KMS-11 (cell line): ENCODE data around the gene MCF2.

ENCODE experiments used
- H2AFZ ChIP-seq: fragments of 200-600 bp; sonication (generic); 2 replicates; pipeline ENCODE4 v1.6.1; 2016; ENCODE audit warnings: antibody characterized with exemption, mixed run types, low read depth
- H3K27ac ChIP-seq: fragments of 200-600 bp; sonication (generic); 2 replicates; pipeline ENCODE4 v1.6.1; 2016; ENCODE audit warnings: mild to moderate bottlenecking, mixed run types
- H3K27me3 ChIP-seq: fragments of 200-600 bp; sonication (generic); 2 replicates; pipeline ENCODE4 v1.6.1; 2017; ENCODE audit warnings: mild to moderate bottlenecking, low read depth, mixed run types, moderate library complexity; ENCODE audit not compliant: insufficient read depth
- H3K36me3 ChIP-seq: fragments of 200-600 bp; sonication (generic); 2 replicates; pipeline ENCODE4 v1.6.1; 2017; ENCODE audit warnings: mild to moderate bottlenecking, mixed run types; ENCODE audit not compliant: insufficient read depth
- H3K4me1 ChIP-seq: fragments of 200-600 bp; sonication (generic); 2 replicates; pipeline ENCODE4 v1.6.1; 2016; ENCODE audit warnings: mild to moderate bottlenecking, low read depth, mixed run types; ENCODE audit not compliant: poor library complexity, severe bottlenecking
- H3K4me2 ChIP-seq: fragments of 200-600 bp; sonication (generic); 2 replicates; pipeline ENCODE4 v1.7.0; 2016; ENCODE audit warnings: mild to moderate bottlenecking, mixed run types
- H3K4me3 ChIP-seq: fragments of 200-600 bp; sonication (generic); IDR thresholded peaks from 2 replicates; pipeline ENCODE4 v1.6.1; 2017; ENCODE audit warnings: low read depth, low read length, mixed read lengths; ENCODE audit not compliant: insufficient read depth
- H3K79me2 ChIP-seq: fragments of 200-600 bp; sonication (generic); 2 replicates; pipeline ENCODE4 v1.6.1; 2016; ENCODE audit warnings: low read depth, mixed run types; ENCODE audit not compliant: insufficient read depth
- H3K9ac ChIP-seq: fragments of 200-600 bp; sonication (generic); 2 replicates; pipeline ENCODE4 v1.6.1; 2016; ENCODE audit warnings: mild to moderate bottlenecking, mixed run types
- H4K20me1 ChIP-seq: fragments of 200-600 bp; sonication (generic); 2 replicates; pipeline ENCODE4 v1.6.1; 2016; ENCODE audit warnings: mild to moderate bottlenecking, mixed run types; ENCODE audit not compliant: insufficient read depth
- TF ChIP-seq, protein P1 (sequence below): fragments of 200-600 bp; sonication (generic); conservative IDR thresholded peaks from 2 replicates; pipeline ENCODE4 v1.6.1; 2017; ENCODE audit warnings: low read depth, mild to moderate bottlenecking, antibody characterized with exemption, low read length, moderate library complexity, mixed read lengths

MCF2 gene

DNA sequence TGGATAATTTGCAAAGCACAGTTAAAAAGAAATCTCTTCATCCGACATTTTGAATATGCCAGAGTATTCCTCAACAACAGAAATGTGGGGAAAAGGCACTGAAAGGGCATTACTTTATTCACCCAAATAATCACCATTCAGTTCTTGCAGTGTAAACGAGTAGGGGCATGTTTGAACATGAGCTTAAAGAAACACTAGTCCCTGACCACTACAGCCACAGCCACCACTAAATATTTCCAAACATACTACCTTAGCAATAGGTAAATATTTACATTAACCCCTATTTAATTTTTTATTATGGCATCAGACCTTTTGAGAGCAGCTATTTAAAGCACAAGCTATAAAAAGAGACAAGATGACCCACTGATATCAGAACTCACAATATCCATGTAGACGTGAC lies 27.6 kb downstream of the MCF2 start:
- Histone ChIP-seq H3K4me2 (no peak overlapping the region), H3K27ac (no peak overlapping the region), H3K79me2 (no peaks in the 10 kb centered on the region), H3K4me3 (no peak overlapping the region), H4K20me1 (no peaks in the 10 kb centered on the region), H2AFZ (no peak overlapping the region), H3K36me3 (no peaks in the 10 kb centered on the region), H3K27me3 (no peaks in the 10 kb centered on the region), H3K4me1 (no peaks in the 10 kb centered on the region), H3K9ac (no peak overlapping the region)
- TF ChIP-seq, protein P1, sequence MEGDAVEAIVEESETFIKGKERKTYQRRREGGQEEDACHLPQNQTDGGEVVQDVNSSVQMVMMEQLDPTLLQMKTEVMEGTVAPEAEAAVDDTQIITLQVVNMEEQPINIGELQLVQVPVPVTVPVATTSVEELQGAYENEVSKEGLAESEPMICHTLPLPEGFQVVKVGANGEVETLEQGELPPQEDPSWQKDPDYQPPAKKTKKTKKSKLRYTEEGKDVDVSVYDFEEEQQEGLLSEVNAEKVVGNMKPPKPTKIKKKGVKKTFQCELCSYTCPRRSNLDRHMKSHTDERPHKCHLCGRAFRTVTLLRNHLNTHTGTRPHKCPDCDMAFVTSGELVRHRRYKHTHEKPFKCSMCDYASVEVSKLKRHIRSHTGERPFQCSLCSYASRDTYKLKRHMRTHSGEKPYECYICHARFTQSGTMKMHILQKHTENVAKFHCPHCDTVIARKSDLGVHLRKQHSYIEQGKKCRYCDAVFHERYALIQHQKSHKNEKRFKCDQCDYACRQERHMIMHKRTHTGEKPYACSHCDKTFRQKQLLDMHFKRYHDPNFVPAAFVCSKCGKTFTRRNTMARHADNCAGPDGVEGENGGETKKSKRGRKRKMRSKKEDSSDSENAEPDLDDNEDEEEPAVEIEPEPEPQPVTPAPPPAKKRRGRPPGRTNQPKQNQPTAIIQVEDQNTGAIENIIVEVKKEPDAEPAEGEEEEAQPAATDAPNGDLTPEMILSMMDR = no peak

DNA sequence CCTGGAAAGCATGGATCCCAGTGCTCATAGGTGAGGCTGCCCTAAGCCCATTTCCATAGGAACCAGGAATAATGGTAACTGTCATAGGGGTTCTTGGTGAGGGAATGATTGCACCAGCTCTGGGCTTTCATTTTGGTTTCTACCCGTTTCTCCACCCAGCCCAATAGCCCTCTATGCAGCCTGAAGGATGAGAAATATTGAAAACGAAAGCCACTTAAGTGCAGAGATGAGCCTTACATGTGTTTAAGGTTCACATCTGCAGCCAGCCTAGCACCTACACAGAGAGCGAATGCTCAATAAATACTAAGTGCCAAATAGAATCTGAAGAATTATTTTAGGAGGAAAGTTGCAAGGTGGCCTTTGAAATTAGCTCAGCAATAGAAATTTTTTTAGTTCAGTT lies 60.4 kb downstream of the MCF2 start:
- Histone ChIP-seq H3K27ac (no peak overlapping the region), H3K36me3 (no peaks in the 10 kb centered on the region), H3K4me1 (no peaks in the 10 kb centered on the region), H3K4me2 (no peak overlapping the region), H3K27me3 (no peaks in the 10 kb centered on the region), H3K9ac (no peak overlapping the region), H4K20me1 (no peaks in the 10 kb centered on the region), H3K4me3 (no peak overlapping the region), H2AFZ (no peak overlapping the region), H3K79me2 (no peaks in the 10 kb centered on the region)
- TF ChIP-seq, protein P1 = no peak

DNA sequence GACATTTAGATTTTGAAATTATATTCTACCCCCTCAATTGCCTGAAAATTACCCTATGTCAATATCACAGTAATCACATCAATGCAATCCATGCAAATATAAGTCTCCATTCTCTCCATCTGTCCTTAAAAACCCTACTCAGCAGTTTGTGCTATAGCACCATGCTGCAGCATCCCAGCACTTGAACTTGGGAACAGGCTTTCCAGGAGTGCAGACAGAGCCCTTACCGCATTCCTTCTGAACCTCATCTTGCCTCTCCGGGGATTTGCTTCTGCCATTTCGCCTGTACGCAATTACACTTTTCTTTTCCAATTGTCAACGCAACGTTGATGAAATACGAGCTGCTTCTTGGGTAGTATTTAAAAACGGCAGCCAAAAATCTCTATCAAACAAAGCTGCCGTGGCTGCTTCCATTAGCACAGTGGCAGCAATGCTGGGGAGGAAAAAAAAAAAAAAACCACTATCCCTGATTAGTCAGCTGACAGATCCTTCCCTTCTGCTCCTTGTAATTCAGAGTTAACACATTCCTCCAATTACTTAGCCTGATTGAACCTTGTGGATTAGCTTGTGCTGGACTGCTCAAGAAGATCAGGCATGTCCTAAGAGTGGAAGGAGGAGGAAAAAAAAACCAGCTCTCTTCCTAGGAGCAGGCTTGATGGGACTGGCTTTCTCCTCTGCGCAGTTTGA lies 65.6 kb downstream of the MCF2 start:
- H3K36me3 ChIP-seq = no peaks in the 10 kb centered on the region
- TF ChIP-seq, protein P1 = no peak
- no peak overlapping the region for H3K9ac ChIP-seq
- H3K79me2 ChIP-seq = no peaks in the 10 kb centered on the region
- no peak overlapping the region for H2AFZ ChIP-seq
- H3K4me2 ChIP-seq = no peak overlapping the region
- H3K4me3 ChIP-seq = no peak overlapping the region
- no peaks in the 10 kb centered on the region for H4K20me1 ChIP-seq
- no peak overlapping the region for H3K27ac ChIP-seq
- no peaks in the 10 kb centered on the region for H3K27me3 ChIP-seq
- no peaks in the 10 kb centered on the region for H3K4me1 ChIP-seq

DNA sequence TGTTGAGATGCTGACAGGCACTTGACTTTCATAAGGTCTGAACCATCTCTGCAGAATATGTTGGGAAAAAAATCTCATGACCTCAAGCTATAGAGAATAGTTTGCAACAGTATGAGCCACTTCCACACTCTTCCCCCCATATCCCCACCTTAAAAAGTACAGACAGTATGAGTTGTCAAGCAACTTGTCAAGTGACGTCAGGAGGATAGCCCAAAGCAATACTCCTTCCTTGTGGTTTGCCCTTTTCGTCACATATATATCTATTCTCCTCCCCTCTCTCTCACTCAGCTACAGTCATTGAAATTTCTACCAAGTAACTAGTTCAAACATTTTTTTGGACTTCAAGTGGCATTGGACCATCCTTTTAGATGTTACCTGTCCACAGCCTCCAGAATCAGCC lies 67.7 kb downstream of the MCF2 start:
- TF ChIP-seq, protein P1 = no peak
- Histone ChIP-seq H4K20me1 (no peaks in the 10 kb centered on the region), H3K27me3 (no peaks in the 10 kb centered on the region), H3K4me3 (no peak overlapping the region), H3K4me1 (no peaks in the 10 kb centered on the region), H3K9ac (no peak overlapping the region), H2AFZ (no peak overlapping the region), H3K4me2 (no peak overlapping the region), H3K79me2 (no peaks in the 10 kb centered on the region), H3K27ac (no peak overlapping the region), H3K36me3 (no peaks in the 10 kb centered on the region)
